Endothelial cell of umbilical vein (primary cell): ENCODE data around the gene LGR4. TPM values are rescaled to one million over a fixed set of nuclear protein-coding genes. Genes with fewer than 3 reads are reported as not detected.

Source experiments
- BruUV-seq: library from RNA; stranded (reverse); fragments of 400-500 nt; replicated peaks from 2 replicates; lab custom pipeline; 2021; lab: Mats Ljungman, UMichigan
- CTCF ChIA-PET: fragments of 300-600, 350-600 bp; sonication (Branson Sonifier 250); formaldehyde crosslinking; loops from one replicate; lab custom pipeline; 2021; ENCODE audit warnings: antibody characterized with exemption, inconsistent platforms; lab: Charles Lee
- POLR2A ChIA-PET: fragments of 300-600, 350-600 bp; sonication (Branson Sonifier 250); formaldehyde crosslinking; loops from one replicate; lab custom pipeline; 2021; ENCODE audit warnings: antibody characterized with exemption, inconsistent platforms; lab: Charles Lee
- DNase-seq: peaks from one replicate; pipeline ENCODE4 v3.0.0-alpha.2; 2011; ENCODE audit warnings: low read depth, low spot score
- FAIRE-seq: peaks from 2 replicates; lab custom pipeline; 2011; peaks lifted over from hg19 to GRCh38; lab: Jason Lieb, UNC
- H2AFZ ChIP-seq: 2 replicates; pipeline ENCODE4 v1.6.0; 2012; ENCODE audit warnings: low read depth, low read length, control low read depth, inconsistent platforms
- H3K27ac ChIP-seq: 2 replicates; pipeline ENCODE4 v1.5.1; 2011; ENCODE audit warnings: low read depth, mild to moderate bottlenecking, control low read depth, low read length, moderate library complexity; ENCODE audit not compliant: insufficient read depth
- H3K27me3 ChIP-seq, 2 experiments: 2 replicates each; pipeline versions ENCODE4 v1.6.0 to v1.6.1; 2011; ENCODE audit warnings: low read length in 2 of 2, mixed read lengths in 1 of 2; ENCODE audit not compliant: control insufficient read depth in 2 of 2, insufficient read depth in 2 of 2
- H3K36me3 ChIP-seq, 2 experiments: 2 replicates in 1 of 2; 3 replicates in 1 of 2; pipeline ENCODE4 v1.5.1; 2011; ENCODE audit warnings: low read length in 2 of 2, mild to moderate bottlenecking in 1 of 2, moderate library complexity in 1 of 2; ENCODE audit not compliant: control insufficient read depth in 2 of 2, insufficient read depth in 2 of 2; ENCODE audit errors: extremely low read depth in 1 of 2
- H3K4me1 ChIP-seq: 3 replicates; pipeline ENCODE4 v1.5.1; 2011; ENCODE audit warnings: mild to moderate bottlenecking, low read length; ENCODE audit not compliant: control insufficient read depth, insufficient read depth; ENCODE audit errors: extremely low read depth
- H3K4me2 ChIP-seq: 2 replicates; pipeline ENCODE4 v1.6.1; 2011; ENCODE audit warnings: low read length, control low read depth, mixed read lengths; ENCODE audit not compliant: insufficient read depth
- H3K4me3 ChIP-seq, 3 experiments: fragments of 200-600 bp in 1 of 3; sonication (generic), shearing (Covaris generic) in 1 of 3; replicated peaks in 1 of 3; 2 replicates each; pipeline ENCODE4 v1.5.1; 2011 to 2016; ENCODE audit warnings: control low read depth in 3 of 3, low read length in 3 of 3, mild to moderate bottlenecking in 2 of 3, inconsistent platforms in 1 of 3, low read depth in 1 of 3, moderate library complexity in 1 of 3; ENCODE audit not compliant: insufficient read depth in 1 of 3
- H3K79me2 ChIP-seq: 2 replicates; pipeline ENCODE4 v1.6.0; 2012; ENCODE audit warnings: low read length, inconsistent platforms; ENCODE audit not compliant: control insufficient read depth, insufficient read depth
- H3K9ac ChIP-seq: replicated peaks from 2 replicates; pipeline ENCODE3; 2011; ENCODE audit warnings: low read length, control low read depth; ENCODE audit not compliant: insufficient read depth; ENCODE audit errors: extremely low read depth
- H3K9me1 ChIP-seq: replicated peaks from 3 replicates; pipeline ENCODE4 v1.6.0; 2011; ENCODE audit warnings: mild to moderate bottlenecking, low read length; ENCODE audit not compliant: control insufficient read depth, insufficient read depth; ENCODE audit errors: extremely low read depth
- H3K9me3 ChIP-seq: replicated peaks from 2 replicates; pipeline ENCODE4 v1.5.1; 2012; ENCODE audit warnings: low read length, inconsistent platforms; ENCODE audit not compliant: control insufficient read depth, insufficient read depth
- H4K20me1 ChIP-seq: replicated peaks from 2 replicates; pipeline ENCODE3; 2011; ENCODE audit warnings: mild to moderate bottlenecking, low read length; ENCODE audit not compliant: control insufficient read depth, insufficient read depth; ENCODE audit errors: extremely low read depth
- EZH2 ChIP-seq: IDR thresholded peaks from 2 replicates; pipeline ENCODE4 v1.6.1; 2012; ENCODE audit warnings: borderline replicate concordance, low read depth, mild to moderate bottlenecking, moderate library complexity, low read length, inconsistent platforms; ENCODE audit not compliant: severe bottlenecking
- FOS ChIP-seq: IDR thresholded peaks from 2 replicates; pipeline ENCODE4 v1.6.1; 2011; ENCODE audit warnings: mild to moderate bottlenecking, low read length, moderate library complexity, borderline replicate concordance; ENCODE audit not compliant: insufficient read depth
- GATA2 ChIP-seq: IDR thresholded peaks from 2 replicates; pipeline ENCODE4 v1.7.0; 2011; ENCODE audit warnings: low read depth, mild to moderate bottlenecking, moderate library complexity, mixed read lengths, low read length; ENCODE audit not compliant: insufficient read length, insufficient read depth
- JUN ChIP-seq: IDR thresholded peaks from 2 replicates; pipeline ENCODE4 v1.6.1; 2011; ENCODE audit warnings: borderline replicate concordance, low read depth; ENCODE audit not compliant: insufficient read length, insufficient read depth
- POLR2A ChIP-seq: IDR thresholded peaks from 2 replicates; pipeline ENCODE4 v1.6.1; 2012; ENCODE audit warnings: low read depth, mild to moderate bottlenecking, control low read depth, low read length
- POLR2AphosphoS5 ChIP-seq: IDR thresholded peaks from 2 replicates; pipeline ENCODE4 v1.6.1; 2012; ENCODE audit warnings: low read depth, mild to moderate bottlenecking, control low read depth, low read length, moderate library complexity; ENCODE audit not compliant: insufficient read depth
- dilution Hi-C: fragments of 300-500 bp; cut with MboI; formaldehyde crosslinking; loops from one replicate; pipeline ENCODE4 v1.15.0; 2019; ENCODE audit warnings: low sequenced_read_pairs; ENCODE audit not compliant: extremely low pct_ligation_motif_present
- intact Hi-C: fragments of 100-400 bp; cut with micrococcal nuclease; formaldehyde crosslinking; loops from one replicate; pipeline ENCODE4 v1.10.0; 2022
- polyA plus RNA-seq, 4 experiments: library from polyadenylated mRNA; depleted of rRNA in 3 of 4; stranded (reverse) in 3 of 4; unstranded in 1 of 4; fragments of >200 nt; gene quantifications; 2 replicates each; pipeline versions ENCODE4 v1.2.1 to v1.2.3, GENCODE V29; 2011 to 2012; ENCODE audit warnings: missing spikeins in 1 of 4
- total RNA-seq: library from RNA; stranded (reverse); gene quantifications from 2 replicates; pipeline ENCODE4 v1.2.3, GENCODE V29; 2021

The LGR4 gene
- total and polyA plus RNA-seq, 2 donors (not counting 3 experiments of a cell fraction or from before 2014, with no cell fraction given), result 1.3 to 3.1 TPM

GRCh38 chr11:27350511-27350910, 122.1 kb downstream of the LGR4 start:
- Histone ChIP-seq H3K36me3 (no peaks in the 10 kb centered on the region), H3K9ac (no peak overlapping the region), H3K27me3 (no peaks in the 10 kb centered on the region), H3K79me2 (no peaks in the 10 kb centered on the region), H3K4me1 (no peaks in the 10 kb centered on the region), H2AFZ (no peak overlapping the region), H3K4me3 (no peak overlapping the region), H4K20me1 (no peaks in the 10 kb centered on the region), H3K9me3 (no peaks in the 10 kb centered on the region), H3K27ac (no peak overlapping the region), H3K4me2 (no peak overlapping the region), H3K9me1 (no peaks in the 10 kb centered on the region)
- ChIA-PET CTCF (interaction anchor here (1.3 to 1.4 kb wide), 2 partner anchors 54 to 136 kb away, joined by 3 to 4 read pairs; no protein-coding TSS in a partner anchor), POLR2A (no interaction called here)
- dilution Hi-C loops, result no loop called here
- intact Hi-C loops, result no loop called here
- FAIRE-seq (no peak), DNase-seq (peak; percentile 19)
- BruUV-seq, result no TSS peak
- TF ChIP-seq FOS, result no peak
- no peak for TF ChIP-seq EZH2
- no peak for TF ChIP-seq GATA2

GRCh38 chr11:27349919-27350318, 122.7 kb downstream of the LGR4 start:
- Histone ChIP-seq H3K4me3 (no peak overlapping the region), H3K4me1 (no peaks in the 10 kb centered on the region), H3K9ac (no peak overlapping the region), H3K4me2 (no peak overlapping the region), H3K27ac (no peak overlapping the region), H3K27me3 (no peaks in the 10 kb centered on the region), H3K9me3 (no peaks in the 10 kb centered on the region), H3K79me2 (no peaks in the 10 kb centered on the region), H2AFZ (no peak overlapping the region), H4K20me1 (no peaks in the 10 kb centered on the region), H3K9me1 (no peaks in the 10 kb centered on the region), H3K36me3 (no peaks in the 10 kb centered on the region)
- no TSS peak for BruUV-seq
- TF ChIP-seq POLR2AphosphoS5 (no peak), POLR2A (no peak), JUN (no peak), EZH2 (no peak), FOS (no peak)
- FAIRE-seq, result no peak
- CTCF ChIA-PET, result interaction anchor here (1.3 kb wide), 1 partner anchor 54 kb away, joined by 3 read pairs; no protein-coding TSS in a partner anchor
- dilution Hi-C loops (no loop called here), intact Hi-C loops (no loop called here)
- POLR2A ChIA-PET, result no interaction called here
- no peak for DNase-seq
